Vagina (tissue), 2 donors: ENCODE data around the gene KIF1B.

ENCODE experiments used
- POLR2A ChIP-seq, 2 donors: fragments of 450-650 bp; IDR thresholded peaks; one replicate each; pipeline ENCODE4 v1.6.1; 2017; ENCODE audit warnings: antibody characterized with exemption in 2 of 2, mild to moderate bottlenecking in 2 of 2, moderate library complexity in 2 of 2
- POLR2AphosphoS5 ChIP-seq, 2 donors: sonication (generic); formaldehyde crosslinking; IDR thresholded peaks; one replicate each; pipeline ENCODE4 v1.9.0; 2017; ENCODE audit warnings: antibody characterized with exemption in 2 of 2, mild to moderate bottlenecking in 2 of 2, low read depth in 1 of 2; ENCODE audit not compliant: insufficient read depth in 1 of 2
- TF ChIP-seq, protein P1 (sequence below), 3 experiments: fragments of 450-650 bp in 2 of 3; fragments of 200-600 bp in 1 of 3; sonication (generic) in 1 of 3; IDR thresholded peaks; one replicate each; pipeline ENCODE4 v1.5.1; 2017 to 2019; ENCODE audit warnings: antibody characterized with exemption in 3 of 3, mild to moderate bottlenecking in 2 of 3, moderate library complexity in 2 of 3

GRCh38 chr1:10400013-10400412 is 189.6 kb downstream of the KIF1B start:
- TF ChIP-seq, protein P1, sequence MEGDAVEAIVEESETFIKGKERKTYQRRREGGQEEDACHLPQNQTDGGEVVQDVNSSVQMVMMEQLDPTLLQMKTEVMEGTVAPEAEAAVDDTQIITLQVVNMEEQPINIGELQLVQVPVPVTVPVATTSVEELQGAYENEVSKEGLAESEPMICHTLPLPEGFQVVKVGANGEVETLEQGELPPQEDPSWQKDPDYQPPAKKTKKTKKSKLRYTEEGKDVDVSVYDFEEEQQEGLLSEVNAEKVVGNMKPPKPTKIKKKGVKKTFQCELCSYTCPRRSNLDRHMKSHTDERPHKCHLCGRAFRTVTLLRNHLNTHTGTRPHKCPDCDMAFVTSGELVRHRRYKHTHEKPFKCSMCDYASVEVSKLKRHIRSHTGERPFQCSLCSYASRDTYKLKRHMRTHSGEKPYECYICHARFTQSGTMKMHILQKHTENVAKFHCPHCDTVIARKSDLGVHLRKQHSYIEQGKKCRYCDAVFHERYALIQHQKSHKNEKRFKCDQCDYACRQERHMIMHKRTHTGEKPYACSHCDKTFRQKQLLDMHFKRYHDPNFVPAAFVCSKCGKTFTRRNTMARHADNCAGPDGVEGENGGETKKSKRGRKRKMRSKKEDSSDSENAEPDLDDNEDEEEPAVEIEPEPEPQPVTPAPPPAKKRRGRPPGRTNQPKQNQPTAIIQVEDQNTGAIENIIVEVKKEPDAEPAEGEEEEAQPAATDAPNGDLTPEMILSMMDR (IDR thresholded peaks at IDR 0.05), result no peak
- TF ChIP-seq POLR2AphosphoS5 (IDR thresholded peaks at IDR 0.05; ENCODE audit: insufficient read depth in 1 of 2, low read depth in 1 of 2), result no peak
- no peak for TF ChIP-seq POLR2A (IDR thresholded peaks at IDR 0.05)
